ENCODE data around the gene AOC2. TPM values are rescaled to one million over a fixed set of nuclear protein-coding genes. Genes with fewer than 3 reads are reported as not detected.

Gene AOC2
- total RNA-seq, 4 donors from 2014 or later = 0.70 to 2.3 (median 1.6) TPM; not detected in 1

- Histone ChIP-seq H3K4me3 (no peak overlapping the region), H3K27ac (no peak overlapping the region), H3K36me3 (no peaks in the 10 kb centered on the region), H3K4me1 (peaks cover 0 to 40% (median 7%) of the 10 kb centered on the region in 4 donors), H3K27me3 (no peaks in the 10 kb centered on the region), H3K9me3 (no peaks in the 10 kb centered on the region)
- TF ChIP-seq POLR2A (IDR thresholded peaks at IDR 0.05) = no peak
- no peak for TF ChIP-seq CTCF (IDR thresholded peaks at IDR 0.05)
- DNase-seq = no peak
Observed at GRCh38 chr17:42889809-42890208, 45.4 kb downstream of the AOC2 start.

GRCh38 chr17:42891539-42892152 is 47.3 kb downstream of the AOC2 start:
- no peaks in the 10 kb centered on the region for H3K36me3 ChIP-seq
- H3K27me3 ChIP-seq = no peaks in the 10 kb centered on the region
- H3K4me1 ChIP-seq = peaks cover 0 to 45% (median 7%) of the 10 kb centered on the region in 4 donors
- H3K9me3 ChIP-seq = no peaks in the 10 kb centered on the region
- H3K27ac ChIP-seq = peak overlapping the region in 3 of 4 donors; percentile 36 to 52 (median 44)
- DNase-seq = no peak
- H3K4me3 ChIP-seq = no peak overlapping the region
- TF ChIP-seq POLR2A (IDR thresholded peaks at IDR 0.05) = no peak
- TF ChIP-seq CTCF (IDR thresholded peaks at IDR 0.05) = no peak

GRCh38 chr17:42893359-42893758 is 49.0 kb downstream of the AOC2 start:
- Histone ChIP-seq H3K4me3 (no peak overlapping the region), H3K27ac (peak overlapping the region in 2 of 4 donors; percentile 76 to 79), H3K27me3 (no peaks in the 10 kb centered on the region), H3K4me1 (peaks cover 0 to 38% (median 7%) of the 10 kb centered on the region in 4 donors), H3K36me3 (no peaks in the 10 kb centered on the region), H3K9me3 (no peaks in the 10 kb centered on the region)
- DNase-seq = no peak
- TF ChIP-seq CTCF (IDR thresholded peaks at IDR 0.05) = no peak
- no peak for TF ChIP-seq POLR2A (IDR thresholded peaks at IDR 0.05)

- no peak overlapping the region for H3K4me3 ChIP-seq
- peak in 2 of 3 donors; percentile 75 to 80 for DNase-seq
- peaks cover 0 to 38% (median 7%) of the 10 kb centered on the region in 4 donors for H3K4me1 ChIP-seq
- no peaks in the 10 kb centered on the region for H3K36me3 ChIP-seq
- no peaks in the 10 kb centered on the region for H3K9me3 ChIP-seq
- H3K27me3 ChIP-seq = no peaks in the 10 kb centered on the region
- TF ChIP-seq CTCF (IDR thresholded peaks at IDR 0.05) (no peak), POLR2A (IDR thresholded peaks at IDR 0.05) (peak in 1 of 2 donors; percentile 18)
- H3K27ac ChIP-seq = peak overlapping the region in 3 of 4 donors; percentile 9 to 79 (median 76)
Observed at GRCh38 chr17:42894283-42895184, 50.2 kb downstream of the AOC2 start.

- H3K36me3 ChIP-seq = no peaks in the 10 kb centered on the region
- H3K27me3 ChIP-seq = no peaks in the 10 kb centered on the region
- peak in 2 of 3 donors; percentile 69 to 80 for DNase-seq
- peak overlapping the region in 3 of 4 donors; percentile 9 to 79 (median 76) for H3K27ac ChIP-seq
- H3K4me1 ChIP-seq = peaks cover 0 to 38% (median 7%) of the 10 kb centered on the region in 4 donors
- no peak overlapping the region for H3K4me3 ChIP-seq
- no peaks in the 10 kb centered on the region for H3K9me3 ChIP-seq
- TF ChIP-seq CTCF (IDR thresholded peaks at IDR 0.05) (no peak), POLR2A (IDR thresholded peaks at IDR 0.05) (no peak)
Observed at GRCh38 chr17:42895185-42895555, 50.8 kb downstream of the AOC2 start.
